Thyroid gland (tissue), 4 donors: ENCODE measurements around the gene SMIM12. TPM values are rescaled to one million over a fixed set of nuclear protein-coding genes. Genes with fewer than 3 reads are reported as not detected.

Source experiments
- DNase-seq, 2 donors: peaks; one replicate each; pipeline ENCODE4 v3.0.0-alpha.2; 2019
- H3K27ac ChIP-seq, 3 donors: fragments of 200-600 bp; sonication (generic); 1 replicate in 2 of 3; 2 replicates in 1 of 3; pipeline ENCODE4 v1.5.1; 2016 to 2019; ENCODE audit warnings: mild to moderate bottlenecking in 1 of 3, moderate library complexity in 1 of 3
- H3K27me3 ChIP-seq: fragments of 200-600 bp; sonication (generic); one replicate; pipeline ENCODE4 v1.5.1; 2019
- H3K36me3 ChIP-seq, 2 donors: fragments of 200-600 bp; sonication (generic); one replicate each; pipeline ENCODE4 v1.5.1; 2016 to 2019
- H3K4me1 ChIP-seq, 2 donors: fragments of 200-600 bp; sonication (generic); one replicate each; pipeline ENCODE4 v1.5.1; 2017 to 2019
- H3K4me3 ChIP-seq, 3 donors: fragments of 200-600 bp; sonication (generic); replicated peaks in 1 of 3; 1 replicate in 2 of 3; 2 replicates in 1 of 3; pipeline ENCODE4 v1.5.1; 2016; ENCODE audit warnings: mild to moderate bottlenecking in 1 of 3
- H3K9me3 ChIP-seq: fragments of 200-600 bp; sonication (generic); one replicate; pipeline ENCODE4 v1.5.1; 2017
- POLR2A ChIP-seq, 2 donors: fragments of 450-650 bp; IDR thresholded peaks; one replicate each; pipeline ENCODE4 v1.6.1; 2017; ENCODE audit warnings: antibody characterized with exemption in 2 of 2, mild to moderate bottlenecking in 2 of 2, moderate library complexity in 1 of 2
- WGBS, 2 donors: methylation state at CpG; one replicate each; pipeline ENCODE4 v1.1.5; 2017; 5-methylcytosine and 5-hydroxymethylcytosine counted together
- intact Hi-C: fragments of 100-400 bp; cut with DNase I; formaldehyde crosslinking; loops from one replicate; pipeline ENCODE4 v1.15.1; 2023
- total RNA-seq, 4 donors: library from RNA; depleted of rRNA; stranded (reverse); fragments of >200 nt; gene quantifications; one replicate each; pipeline ENCODE4 v1.2.3, GENCODE V29; 2016
- TF ChIP-seq, protein P1 (sequence below), 6 experiments: fragments of 200-600 bp in 3 of 6; fragments of 450-650 bp in 3 of 6; sonication (generic) in 3 of 6; IDR thresholded peaks; one replicate each; pipeline ENCODE4 v1.5.1; 2016 to 2019; ENCODE audit warnings: antibody characterized with exemption in 6 of 6, mild to moderate bottlenecking in 2 of 6, inconsistent platforms in 1 of 6, moderate library complexity in 1 of 6

SMIM12 gene
- total RNA-seq, 4 donors from 2014 or later = 26.5 to 32.8 (median 29.8) TPM

GRCh38 chr1:34829250-34829649, 30.3 kb downstream of the SMIM12 start:
- no peak for TF ChIP-seq POLR2A (IDR thresholded peaks at IDR 0.05)
- TF ChIP-seq, protein P1, sequence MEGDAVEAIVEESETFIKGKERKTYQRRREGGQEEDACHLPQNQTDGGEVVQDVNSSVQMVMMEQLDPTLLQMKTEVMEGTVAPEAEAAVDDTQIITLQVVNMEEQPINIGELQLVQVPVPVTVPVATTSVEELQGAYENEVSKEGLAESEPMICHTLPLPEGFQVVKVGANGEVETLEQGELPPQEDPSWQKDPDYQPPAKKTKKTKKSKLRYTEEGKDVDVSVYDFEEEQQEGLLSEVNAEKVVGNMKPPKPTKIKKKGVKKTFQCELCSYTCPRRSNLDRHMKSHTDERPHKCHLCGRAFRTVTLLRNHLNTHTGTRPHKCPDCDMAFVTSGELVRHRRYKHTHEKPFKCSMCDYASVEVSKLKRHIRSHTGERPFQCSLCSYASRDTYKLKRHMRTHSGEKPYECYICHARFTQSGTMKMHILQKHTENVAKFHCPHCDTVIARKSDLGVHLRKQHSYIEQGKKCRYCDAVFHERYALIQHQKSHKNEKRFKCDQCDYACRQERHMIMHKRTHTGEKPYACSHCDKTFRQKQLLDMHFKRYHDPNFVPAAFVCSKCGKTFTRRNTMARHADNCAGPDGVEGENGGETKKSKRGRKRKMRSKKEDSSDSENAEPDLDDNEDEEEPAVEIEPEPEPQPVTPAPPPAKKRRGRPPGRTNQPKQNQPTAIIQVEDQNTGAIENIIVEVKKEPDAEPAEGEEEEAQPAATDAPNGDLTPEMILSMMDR (IDR thresholded peaks at IDR 0.05) = no peak
- peak overlapping the region in 2 of 3 donors; percentile 7 to 92 for H3K27ac ChIP-seq
- WGBS, 2 donors = 80 to 85% methylated on average over 3 of the region's 3 CpGs
- no peaks in the 10 kb centered on the region for H3K9me3 ChIP-seq
- DNase-seq = no peak
- H3K36me3 ChIP-seq = no peaks in the 10 kb centered on the region
- H3K4me1 ChIP-seq = peaks cover 12 to 73% of the 10 kb centered on the region in 2 donors
- no peak overlapping the region for H3K4me3 ChIP-seq
- intact Hi-C loops = no loop called here
- H3K27me3 ChIP-seq = no peaks in the 10 kb centered on the region

DNA sequence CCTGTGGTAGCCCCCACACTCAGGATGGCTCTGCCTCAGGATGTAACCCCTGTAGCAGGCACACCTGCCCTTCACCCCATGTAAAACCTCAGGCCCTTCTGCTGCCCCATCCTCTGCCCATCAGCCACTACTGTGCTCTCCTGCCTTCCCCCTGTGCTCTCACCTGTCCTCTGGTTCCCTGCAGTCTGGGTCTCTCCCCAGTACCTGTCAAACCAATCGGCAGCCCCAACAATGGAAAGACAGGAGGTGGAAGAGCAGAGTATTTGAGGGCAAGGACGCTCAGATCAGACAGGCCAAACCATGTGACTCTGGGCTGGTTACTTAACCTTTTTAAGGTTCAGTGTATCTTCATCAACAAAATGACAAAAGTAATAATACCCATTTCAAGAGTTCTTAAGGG, 30.9 kb downstream of the SMIM12 start:
- WGBS, 2 donors = 46 to 50% methylated on average over 2 of the region's 2 CpGs
- no peak for TF ChIP-seq POLR2A (IDR thresholded peaks at IDR 0.05)
- TF ChIP-seq, protein P1 (IDR thresholded peaks at IDR 0.05) = no peak
- no peak for DNase-seq
- H3K9me3 ChIP-seq = no peaks in the 10 kb centered on the region
- intact Hi-C loops = no loop called here
- H3K4me3 ChIP-seq = no peak overlapping the region
- H3K27me3 ChIP-seq = no peaks in the 10 kb centered on the region
- no peaks in the 10 kb centered on the region for H3K36me3 ChIP-seq
- peaks cover 12 to 73% of the 10 kb centered on the region in 2 donors for H3K4me1 ChIP-seq
- peak overlapping the region; percentile 7 to 92 (median 13) for H3K27ac ChIP-seq

GRCh38 chr1:34827341-34827941, 32.1 kb downstream of the SMIM12 start:
- WGBS, 2 donors = 85 to 91% methylated on average over 5 of the region's 5 CpGs
- TF ChIP-seq POLR2A (IDR thresholded peaks at IDR 0.05) = no peak
- H3K36me3 ChIP-seq = no peaks in the 10 kb centered on the region
- no peaks in the 10 kb centered on the region for H3K9me3 ChIP-seq
- H3K4me1 ChIP-seq = peaks cover 12 to 70% of the 10 kb centered on the region in 2 donors
- intact Hi-C loops = no loop called here
- no peaks in the 10 kb centered on the region for H3K27me3 ChIP-seq
- no peak for DNase-seq
- H3K27ac ChIP-seq = peak overlapping the region in 1 of 3 donors; percentile 92
- H3K4me3 ChIP-seq = no peak overlapping the region

- peaks cover 12 to 60% of the 10 kb centered on the region in 2 donors for H3K4me1 ChIP-seq
- no peaks in the 10 kb centered on the region for H3K36me3 ChIP-seq
- TF ChIP-seq, protein P1 (IDR thresholded peaks at IDR 0.05) = peak in 2 of 6 experiments; percentile 7 to 11
- TF ChIP-seq POLR2A (IDR thresholded peaks at IDR 0.05) = no peak
- H3K9me3 ChIP-seq = no peaks in the 10 kb centered on the region
- H3K4me3 ChIP-seq = no peak overlapping the region
- DNase-seq = peak; percentile 76 to 86
- H3K27ac ChIP-seq = peak overlapping the region; percentile 58 to 92 (median 90)
- intact Hi-C loops = no loop called here
- no peaks in the 10 kb centered on the region for H3K27me3 ChIP-seq
- 22 to 23% methylated on average over 7 to 9 of the region's 11 CpGs for WGBS, 2 donors
Observed at GRCh38 chr1:34825455-34826091, 34.0 kb downstream of the SMIM12 start.

GRCh38 chr1:34824817-34825454, 34.6 kb downstream of the SMIM12 start:
- intact Hi-C loops = no loop called here
- Histone ChIP-seq H3K4me1 (peaks cover 12 to 58% of the 10 kb centered on the region in 2 donors), H3K27me3 (no peaks in the 10 kb centered on the region), H3K27ac (peak overlapping the region; percentile 58 to 92 (median 90)), H3K36me3 (no peaks in the 10 kb centered on the region), H3K4me3 (no peak overlapping the region), H3K9me3 (no peaks in the 10 kb centered on the region)
- DNase-seq = peak; percentile 32 to 54
- TF ChIP-seq, protein P1 (IDR thresholded peaks at IDR 0.05) = no peak
- no peak for TF ChIP-seq POLR2A (IDR thresholded peaks at IDR 0.05)
- WGBS, 2 donors = 61 to 62% methylated on average over 3 of the region's 3 CpGs
